ENCODE results near the gene OR7C1.
"Not testable (repeated sequence)": the region's sequence is repeated elsewhere in the genome, so short reads cannot be mapped to it uniquely, and the experiment has no call there.

The OR7C1 gene

GRCh38 chr19:14785102-14785793 is 49.7 kb downstream of the OR7C1 start:
- peak; percentile 41 for DNase-seq (ENCODE audit: insufficient read length, low spot score)
- FAIRE-seq = not testable (repeated sequence)

- FAIRE-seq (peak; percentile 69), DNase-seq (ENCODE audit: insufficient read length, low spot score) (peak; percentile 50)
Observed at GRCh38 chr19:14784730-14785101, 50.3 kb downstream of the OR7C1 start.

GRCh38 chr19:14783410-14783998 is 51.5 kb downstream of the OR7C1 start:
- DNase-seq (ENCODE audit: insufficient read length, low spot score); FAIRE-seq: not testable (repeated sequence)

- DNase-seq (ENCODE audit: insufficient read length, low spot score) = no peak
- FAIRE-seq = no peak
Observed at GRCh38 chr19:14782626-14783409, 52.2 kb downstream of the OR7C1 start.

GRCh38 chr19:14781713-14782536 is 53.1 kb downstream of the OR7C1 start:
- not testable (repeated sequence) for DNase-seq (ENCODE audit: insufficient read length, low spot score); FAIRE-seq

GRCh38 chr19:14780622-14781225 is 54.3 kb downstream of the OR7C1 start:
- DNase-seq (ENCODE audit: insufficient read length, low spot score); FAIRE-seq: not testable (repeated sequence)

GRCh38 chr19:14779151-14779550 is 55.8 kb downstream of the OR7C1 start:
- DNase-seq (ENCODE audit: insufficient read length, low spot score) = no peak
- FAIRE-seq = no peak

GRCh38 chr19:14778110-14778845 is 56.7 kb downstream of the OR7C1 start, which contains the start of gene ADGRE2:
ADGRE2 (minus strand) TSS chr19:14778560; CDS start chr19:14776756, 1,804 bp downstream.
- FAIRE-seq; DNase-seq (ENCODE audit: insufficient read length, low spot score): not testable (repeated sequence)

- FAIRE-seq; DNase-seq (ENCODE audit: insufficient read length, low spot score): not testable (repeated sequence)
Observed at GRCh38 chr19:14777645-14778044, 57.3 kb downstream of the OR7C1 start.

GRCh38 chr19:14775869-14776586 is 59.0 kb downstream of the OR7C1 start:
- DNase-seq (ENCODE audit: insufficient read length, low spot score) = no peak
- no peak for FAIRE-seq

- not testable (repeated sequence) for FAIRE-seq; DNase-seq (ENCODE audit: insufficient read length, low spot score)
Observed at GRCh38 chr19:14775326-14775725, 59.7 kb downstream of the OR7C1 start.

- no peak for DNase-seq (ENCODE audit: insufficient read length, low spot score)
- no peak for FAIRE-seq
Observed at GRCh38 chr19:14774373-14774772, 60.6 kb downstream of the OR7C1 start.

- not testable (repeated sequence) for DNase-seq (ENCODE audit: insufficient read length, low spot score); FAIRE-seq
Observed at GRCh38 chr19:14773722-14774121, 61.3 kb downstream of the OR7C1 start.

GRCh38 chr19:14772995-14773394 is 62.0 kb downstream of the OR7C1 start:
- no peak for FAIRE-seq

GRCh38 chr19:14772467-14772866 is 62.5 kb downstream of the OR7C1 start:
- FAIRE-seq (no peak), DNase-seq (ENCODE audit: insufficient read length, low spot score) (no peak)

More at GRCh38 chr19:14772995-14773394, 62.0 kb downstream of the OR7C1 start:
- DNase-seq (ENCODE audit: insufficient read length, low spot score) = no peak

GRCh38 chr19:14770944-14771839 is 63.8 kb downstream of the OR7C1 start:
- no peak for DNase-seq (ENCODE audit: insufficient read length, low spot score)
- FAIRE-seq = no peak

- no peak for FAIRE-seq
- DNase-seq (ENCODE audit: insufficient read length, low spot score) = no peak
Observed at GRCh38 chr19:14770136-14770535, 64.8 kb downstream of the OR7C1 start.

- no peak for DNase-seq (ENCODE audit: insufficient read length, low spot score)
- no peak for FAIRE-seq
Observed at GRCh38 chr19:14769201-14769600, 65.8 kb downstream of the OR7C1 start.
